Heart left ventricle (tissue), 16 donors: ENCODE measurements around the gene MAP6. TPM values are rescaled to one million over a fixed set of nuclear protein-coding genes. Genes with fewer than 3 reads are reported as not detected.

ENCODE experiments used
- ATAC-seq, 4 donors: fragments of 200-7000 bp; cut with Tn5 transposase; one replicate each; pipeline ENCODE4 v1.9.1; 2020 to 2022; ENCODE audit warnings: moderate library complexity in 4 of 4, mild to moderate bottlenecking in 3 of 4, moderate number of reproducible peaks in 1 of 4
- DNase-seq, 5 donors: peaks; one replicate each; pipeline ENCODE4 v3.0.0-alpha.2; 2020
- H3K27ac ChIP-seq, 12 donors: fragments of 200-600 bp; sonication (generic) in 4 of 12; one replicate each; pipeline versions ENCODE4 v1.5.0 to v1.8.0; 2016 to 2022; ENCODE audit warnings: mild to moderate bottlenecking in 2 of 12
- H3K27me3 ChIP-seq, 9 donors: fragments of 200-600 bp; sonication (generic) in 2 of 9; one replicate each; pipeline versions ENCODE4 v1.5.1 to v1.8.0; 2016 to 2022; ENCODE audit warnings: mild to moderate bottlenecking in 3 of 9
- H3K36me3 ChIP-seq, 9 donors: fragments of 200-600 bp; sonication (generic) in 2 of 9; one replicate each; pipeline versions ENCODE4 v1.5.0 to v1.8.0; 2018 to 2022; ENCODE audit warnings: mild to moderate bottlenecking in 2 of 9
- H3K4me1 ChIP-seq, 12 donors: fragments of 200-600 bp; sonication (generic) in 4 of 12; one replicate each; pipeline versions ENCODE4 v1.5.0 to v1.8.0; 2016 to 2022; ENCODE audit warnings: mild to moderate bottlenecking in 3 of 12
- H3K4me3 ChIP-seq, 12 donors: fragments of 200-600 bp; sonication (generic) in 4 of 12; one replicate each; pipeline versions ENCODE4 v1.5.0 to v1.8.0; 2017 to 2022; ENCODE audit warnings: mild to moderate bottlenecking in 9 of 12, moderate library complexity in 4 of 12
- H3K9me3 ChIP-seq, 12 donors: fragments of 200-600 bp; sonication (generic) in 4 of 12; one replicate each; pipeline versions ENCODE4 v1.5.0 to v1.8.0; 2016 to 2022; ENCODE audit warnings: mild to moderate bottlenecking in 1 of 12
- CTCF ChIP-seq, 12 donors: fragments of 200-600 bp; sonication (generic) in 4 of 12; IDR thresholded peaks; one replicate each; pipeline versions ENCODE4 v1.5.0 to v1.8.0; 2018 to 2022; ENCODE audit warnings: antibody characterized with exemption in 12 of 12, mild to moderate bottlenecking in 5 of 12
- POLR2A ChIP-seq, 2 donors: fragments of 450-650 bp; IDR thresholded peaks; one replicate each; pipeline ENCODE4 v1.6.1; 2017; ENCODE audit warnings: antibody characterized with exemption in 2 of 2, mild to moderate bottlenecking in 2 of 2, moderate library complexity in 2 of 2
- WGBS, 4 donors: extraction: QIAGEN DNeasy Blood & Tissue Kit in 2 of 4; methylation state at CpG; one replicate each; pipeline versions ENCODE4 v1.1.5 to v1.1.7; 2013 to 2018; 5-methylcytosine and 5-hydroxymethylcytosine counted together
- intact Hi-C, 10 donors: fragments of 100-400 bp; cut with DNase I; formaldehyde crosslinking; loops; one replicate each; pipeline versions ENCODE4 v1.11.1 to v1.14.2; 2022
- polyA plus RNA-seq, 2 donors: library from polyadenylated mRNA; stranded (reverse); fragments of 200-250 nt; gene quantifications; one replicate each; pipeline ENCODE4 v1.2.3, GENCODE V29; 2013
- total RNA-seq, 9 donors: library from RNA; depleted of rRNA in 2 of 9; stranded (reverse); fragments of >200 nt in 2 of 9; fragmentation: NEBNext Ultra II Directional in 3 of 9; extraction: Animal tissue kit (Norgen Biotek cat#: 25700) in 3 of 9; gene quantifications; one replicate each; pipeline versions ENCODE4 v1.1.0 to v1.2.4, GENCODE V29; 2016 to 2023
- donor health status: ischemic (EF 13 %, LVEDD 7.1; RV severe dilation, severe dysfunction).
- donor health status: healthy with polysubstance abuse.
- donor health status: DM: no; HTN: yes; CAD: no.
- donor health status: DM: no; HTN: no; CAD: no.
- donor health status: ischemic (EF 25% LVEDD 6.9; RV normal size, moderate dysfunction).
- donor health status: ischemic (EF 25% LVEDD 5.7; RV mildly dilated, moderate dysfunction).
- donor health status: healthy.
- donor health status: DM: yes; HTN: yes; CAD: no.
- donor health status: ischemic (EF 35%, LVEDD 5.7; RV mildly dilated, moderate dysfunction).
- donor health status: nonischemic (EF 11% LVEDD 7.7; RV severe dilation, severe dysfunction).
- donor health status: DM: yes; HTN: yes; CAD: no.
- donor health status: PGD.
- donor health status: ischemic (EF 29% LVEDD 5.4; RV normal size, mild dysfunction).
- donor health status: nonischemic (EF 23%, LVEDD 6.1; RV moderate dilation, normal function).

The MAP6 gene
- total and polyA plus RNA-seq, 11 donors = 0.98 to 10.0 (median 4.8) TPM

GRCh38 chr11:75656044-75656727, 12.7 kb downstream of the MAP6 start:
- H3K36me3 ChIP-seq = no peaks in the 10 kb centered on the region
- H3K27me3 ChIP-seq = peaks cover 0 to 4% (median 0%) of the 10 kb centered on the region in 9 donors
- DNase-seq (no peak), ATAC-seq (no peak)
- intact Hi-C loops = no loop called here
- no peak overlapping the region for H3K27ac ChIP-seq
- no peaks in the 10 kb centered on the region for H3K9me3 ChIP-seq
- WGBS, 4 donors = 60 to 74% (median 65%) methylated on average over 6 of the region's 6 CpGs
- H3K4me1 ChIP-seq = peaks cover 0 to 16% (median 0%) of the 10 kb centered on the region in 12 donors
- no peak overlapping the region for H3K4me3 ChIP-seq
- TF ChIP-seq CTCF (IDR thresholded peaks at IDR 0.05) (no peak), POLR2A (IDR thresholded peaks at IDR 0.05) (no peak)

GRCh38 chr11:75655605-75656004, 13.2 kb downstream of the MAP6 start:
- H3K36me3 ChIP-seq = no peaks in the 10 kb centered on the region
- intact Hi-C loops = no loop called here
- ATAC-seq (peak in 2 of 4 donors; percentile 20 to 58), DNase-seq (no peak)
- H3K9me3 ChIP-seq = no peaks in the 10 kb centered on the region
- TF ChIP-seq CTCF (IDR thresholded peaks at IDR 0.05) (no peak), POLR2A (IDR thresholded peaks at IDR 0.05) (no peak)
- no peak overlapping the region for H3K27ac ChIP-seq
- H3K4me1 ChIP-seq = peaks cover 0 to 22% (median 3%) of the 10 kb centered on the region in 12 donors
- no peak overlapping the region for H3K4me3 ChIP-seq
- peaks cover 0 to 4% (median 0%) of the 10 kb centered on the region in 9 donors for H3K27me3 ChIP-seq

GRCh38 chr11:75654314-75654713, 14.5 kb downstream of the MAP6 start:
- no peaks in the 10 kb centered on the region for H3K27me3 ChIP-seq
- TF ChIP-seq CTCF (IDR thresholded peaks at IDR 0.05) = no peak
- 63 to 69% (median 63%) methylated on average over 3 of the region's 3 CpGs for WGBS, 4 donors

GRCh38 chr11:75653532-75653931, 15.3 kb downstream of the MAP6 start:
- intact Hi-C loops = no loop called here
- ATAC-seq (no peak), DNase-seq (no peak)
- H3K9me3 ChIP-seq = no peaks in the 10 kb centered on the region
- TF ChIP-seq CTCF (IDR thresholded peaks at IDR 0.05) = no peak
- no peak for TF ChIP-seq POLR2A (IDR thresholded peaks at IDR 0.05)
- H3K4me1 ChIP-seq = peaks cover 0 to 24% (median 3%) of the 10 kb centered on the region in 12 donors
- no peaks in the 10 kb centered on the region for H3K27me3 ChIP-seq
- H3K27ac ChIP-seq = no peak overlapping the region
- WGBS, 4 donors = 89 to 100% (median 97%) methylated on average over 1 of the region's 1 CpG
- H3K4me3 ChIP-seq = no peak overlapping the region
- H3K36me3 ChIP-seq = no peaks in the 10 kb centered on the region

More at GRCh38 chr11:75654314-75654713, 14.5 kb downstream of the MAP6 start:
- ATAC-seq (no peak), DNase-seq (no peak)
- Histone ChIP-seq H3K27ac (no peak overlapping the region), H3K9me3 (no peaks in the 10 kb centered on the region), H3K4me3 (no peak overlapping the region), H3K4me1 (peaks cover 0 to 24% (median 3%) of the 10 kb centered on the region in 12 donors), H3K36me3 (no peaks in the 10 kb centered on the region)
- intact Hi-C loops = no loop called here
